ENCODE data around the gene ADAM15. TPM values are rescaled to one million over a fixed set of nuclear protein-coding genes. Genes with fewer than 3 reads are reported as not detected.

Gene ADAM15
- polyA plus RNA-seq, 1 donor from 2014 or later: 24.8 TPM

- H3K36me3 ChIP-seq (ENCODE audit: insufficient read depth, low read length): no peaks in the 10 kb centered on the region
- H2AFZ ChIP-seq (ENCODE audit: low read depth, low read length): no peak overlapping the region
- H3K4me3 ChIP-seq (ENCODE audit: low read length): no peak overlapping the region
- H3K9me3 ChIP-seq (ENCODE audit: low read length): no peaks in the 10 kb centered on the region
- no peak overlapping the region for H3K9ac ChIP-seq (ENCODE audit: low read length)
- no peak overlapping the region for H3K4me2 ChIP-seq (ENCODE audit: low read length)
- no peaks in the 10 kb centered on the region for H3K9me2 ChIP-seq (ENCODE audit: insufficient read depth, low read length)
- no peaks in the 10 kb centered on the region for H3K27me3 ChIP-seq (ENCODE audit: insufficient read depth, low read depth, low read length)
- TF ChIP-seq, protein P1, sequence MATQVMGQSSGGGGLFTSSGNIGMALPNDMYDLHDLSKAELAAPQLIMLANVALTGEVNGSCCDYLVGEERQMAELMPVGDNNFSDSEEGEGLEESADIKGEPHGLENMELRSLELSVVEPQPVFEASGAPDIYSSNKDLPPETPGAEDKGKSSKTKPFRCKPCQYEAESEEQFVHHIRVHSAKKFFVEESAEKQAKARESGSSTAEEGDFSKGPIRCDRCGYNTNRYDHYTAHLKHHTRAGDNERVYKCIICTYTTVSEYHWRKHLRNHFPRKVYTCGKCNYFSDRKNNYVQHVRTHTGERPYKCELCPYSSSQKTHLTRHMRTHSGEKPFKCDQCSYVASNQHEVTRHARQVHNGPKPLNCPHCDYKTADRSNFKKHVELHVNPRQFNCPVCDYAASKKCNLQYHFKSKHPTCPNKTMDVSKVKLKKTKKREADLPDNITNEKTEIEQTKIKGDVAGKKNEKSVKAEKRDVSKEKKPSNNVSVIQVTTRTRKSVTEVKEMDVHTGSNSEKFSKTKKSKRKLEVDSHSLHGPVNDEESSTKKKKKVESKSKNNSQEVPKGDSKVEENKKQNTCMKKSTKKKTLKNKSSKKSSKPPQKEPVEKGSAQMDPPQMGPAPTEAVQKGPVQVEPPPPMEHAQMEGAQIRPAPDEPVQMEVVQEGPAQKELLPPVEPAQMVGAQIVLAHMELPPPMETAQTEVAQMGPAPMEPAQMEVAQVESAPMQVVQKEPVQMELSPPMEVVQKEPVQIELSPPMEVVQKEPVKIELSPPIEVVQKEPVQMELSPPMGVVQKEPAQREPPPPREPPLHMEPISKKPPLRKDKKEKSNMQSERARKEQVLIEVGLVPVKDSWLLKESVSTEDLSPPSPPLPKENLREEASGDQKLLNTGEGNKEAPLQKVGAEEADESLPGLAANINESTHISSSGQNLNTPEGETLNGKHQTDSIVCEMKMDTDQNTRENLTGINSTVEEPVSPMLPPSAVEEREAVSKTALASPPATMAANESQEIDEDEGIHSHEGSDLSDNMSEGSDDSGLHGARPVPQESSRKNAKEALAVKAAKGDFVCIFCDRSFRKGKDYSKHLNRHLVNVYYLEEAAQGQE (IDR thresholded peaks at IDR 0.05; ENCODE audit: borderline replicate concordance): no peak
- no peak for TF ChIP-seq EZH2 (IDR thresholded peaks at IDR 0.05; ENCODE audit: borderline replicate concordance, insufficient read depth, low read length, poor library complexity, severe bottlenecking)
- no peak for TF ChIP-seq RAD21 (conservative IDR thresholded peaks at IDR 0.05)
- TF ChIP-seq, protein P2, sequence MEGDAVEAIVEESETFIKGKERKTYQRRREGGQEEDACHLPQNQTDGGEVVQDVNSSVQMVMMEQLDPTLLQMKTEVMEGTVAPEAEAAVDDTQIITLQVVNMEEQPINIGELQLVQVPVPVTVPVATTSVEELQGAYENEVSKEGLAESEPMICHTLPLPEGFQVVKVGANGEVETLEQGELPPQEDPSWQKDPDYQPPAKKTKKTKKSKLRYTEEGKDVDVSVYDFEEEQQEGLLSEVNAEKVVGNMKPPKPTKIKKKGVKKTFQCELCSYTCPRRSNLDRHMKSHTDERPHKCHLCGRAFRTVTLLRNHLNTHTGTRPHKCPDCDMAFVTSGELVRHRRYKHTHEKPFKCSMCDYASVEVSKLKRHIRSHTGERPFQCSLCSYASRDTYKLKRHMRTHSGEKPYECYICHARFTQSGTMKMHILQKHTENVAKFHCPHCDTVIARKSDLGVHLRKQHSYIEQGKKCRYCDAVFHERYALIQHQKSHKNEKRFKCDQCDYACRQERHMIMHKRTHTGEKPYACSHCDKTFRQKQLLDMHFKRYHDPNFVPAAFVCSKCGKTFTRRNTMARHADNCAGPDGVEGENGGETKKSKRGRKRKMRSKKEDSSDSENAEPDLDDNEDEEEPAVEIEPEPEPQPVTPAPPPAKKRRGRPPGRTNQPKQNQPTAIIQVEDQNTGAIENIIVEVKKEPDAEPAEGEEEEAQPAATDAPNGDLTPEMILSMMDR (IDR thresholded peaks at IDR 0.05; ENCODE audit: poor library complexity, severe bottlenecking): no peak
- TF ChIP-seq EP300 (conservative IDR thresholded peaks at IDR 0.05; ENCODE audit: poor library complexity, severe bottlenecking): no peak
- no peak for TF ChIP-seq POLR2AphosphoS5 (IDR thresholded peaks at IDR 0.05)
- H3K79me2 ChIP-seq (replicated peaks; ENCODE audit: insufficient read depth, low read length): no peaks in the 10 kb centered on the region
- H3K27ac ChIP-seq (ENCODE audit: low read length): no peak overlapping the region
- no peaks in the 10 kb centered on the region for H4K20me1 ChIP-seq (ENCODE audit: insufficient read depth)
- no peaks in the 10 kb centered on the region for H3F3A ChIP-seq (ENCODE audit: insufficient read depth, low read length, poor library complexity, severe bottlenecking)
Measured at GRCh38 chr1:155029513-155030242, 21.4 kb upstream of the ADAM15 start.

DNA sequence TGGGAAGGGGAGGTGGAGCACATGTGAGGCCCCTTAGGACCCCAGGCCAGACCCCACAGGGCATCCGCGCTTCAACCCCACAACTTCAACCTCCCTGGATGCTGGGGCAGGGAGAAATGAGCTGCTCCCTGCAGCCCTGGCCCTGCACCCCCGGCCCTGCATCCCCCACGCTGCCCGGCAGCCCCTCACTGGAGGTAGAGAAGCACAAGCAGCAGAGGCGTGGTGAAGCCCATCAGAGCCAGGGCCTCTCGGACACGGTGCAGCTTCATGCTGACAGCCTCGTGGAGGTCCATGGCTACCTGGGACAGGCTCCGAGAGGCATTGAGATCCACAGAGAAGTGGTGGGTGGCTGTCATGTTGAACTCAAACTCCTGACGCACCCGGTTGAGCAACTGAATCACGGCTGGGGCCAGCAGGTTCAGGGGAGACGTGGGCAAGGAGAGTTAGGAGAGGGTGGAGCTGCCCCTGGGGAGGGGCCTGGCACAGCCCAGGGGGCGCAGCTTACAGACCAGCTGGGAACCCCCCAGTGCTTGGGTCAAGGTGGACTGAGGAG, 20.8 kb upstream of the ADAM15 start:
- H3K9me2 ChIP-seq (ENCODE audit: insufficient read depth, low read length): no peaks in the 10 kb centered on the region
- no peaks in the 10 kb centered on the region for H3K27me3 ChIP-seq (ENCODE audit: insufficient read depth, low read depth, low read length)
- H3K4me3 ChIP-seq (ENCODE audit: low read length): no peak overlapping the region
- no peak overlapping the region for H3K4me2 ChIP-seq (ENCODE audit: low read length)
- no peaks in the 10 kb centered on the region for H3F3A ChIP-seq (ENCODE audit: insufficient read depth, low read length, poor library complexity, severe bottlenecking)
- no peak overlapping the region for H3K27ac ChIP-seq (ENCODE audit: low read length)
- H4K20me1 ChIP-seq (ENCODE audit: insufficient read depth): no peaks in the 10 kb centered on the region
- no peaks in the 10 kb centered on the region for H3K36me3 ChIP-seq (ENCODE audit: insufficient read depth, low read length)
- no peak overlapping the region for H2AFZ ChIP-seq (ENCODE audit: low read depth, low read length)
- H3K9me3 ChIP-seq (ENCODE audit: low read length): no peaks in the 10 kb centered on the region
- H3K9ac ChIP-seq (ENCODE audit: low read length): no peak overlapping the region
- TF ChIP-seq SMC3 (conservative IDR thresholded peaks at IDR 0.05; ENCODE audit: poor library complexity) (no peak), RAD21 (conservative IDR thresholded peaks at IDR 0.05) (no peak), TAF1 (IDR thresholded peaks at IDR 0.05; ENCODE audit: low read depth) (no peak), POLR2AphosphoS5 (IDR thresholded peaks at IDR 0.05) (no peak)
- no peaks in the 10 kb centered on the region for H3K79me2 ChIP-seq (replicated peaks; ENCODE audit: insufficient read depth, low read length)

All from neural cell (in vitro differentiated cells).